DMS153 treated with DMSO at 0.1 percent for 48 hours (cell line): ENCODE measurements around the gene BTD.
"Not testable (repeated sequence)": the region's sequence is repeated elsewhere in the genome, so short reads cannot be mapped to it uniquely, and the experiment has no call there.

Experiments
- DNase-seq: peaks from one replicate; lab custom pipeline; 2025; ENCODE audit not compliant: unreplicated experiment; lab: John Stamatoyannopoulos, UW

Gene BTD

GRCh38 chr3:15602146-15602536, 596 bp downstream of the BTD start:
- no peak for DNase-seq

GRCh38 chr3:15602816-15603215, 1.3 kb downstream of the BTD start:
- not testable (repeated sequence) for DNase-seq

- DNase-seq, result not testable (repeated sequence)
These were observed 3.0 kb downstream of the BTD start for GRCh38 chr3:15604584-15604983.

- no peak for DNase-seq
These were observed 4.9 kb downstream of the BTD start for GRCh38 chr3:15606434-15606891.

GRCh38 chr3:15610082-15610759, 8.7 kb downstream of the BTD start:
- DNase-seq, result no peak

- no peak for DNase-seq
These were observed 9.5 kb downstream of the BTD start for GRCh38 chr3:15611018-15611417.

- DNase-seq, result no peak
These were observed 10.5 kb downstream of the BTD start for GRCh38 chr3:15612001-15612400.

GRCh38 chr3:15614958-15615357, 13.4 kb downstream of the BTD start:
- no peak for DNase-seq

- DNase-seq, result no peak
These were observed 14.5 kb downstream of the BTD start for GRCh38 chr3:15616053-15616452.

- not testable (repeated sequence) for DNase-seq
These were observed 18.3 kb downstream of the BTD start for GRCh38 chr3:15619659-15620464.

GRCh38 chr3:15623535-15624440, 22.2 kb downstream of the BTD start:
- DNase-seq, result no peak

- DNase-seq, result no peak
These were observed 27.4 kb downstream of the BTD start for GRCh38 chr3:15628967-15629366.

- no peak for DNase-seq
These were observed 28.5 kb downstream of the BTD start for GRCh38 chr3:15629860-15630597.

- no peak for DNase-seq
These were observed 29.3 kb downstream of the BTD start for GRCh38 chr3:15630646-15631350.

- no peak for DNase-seq
These were observed 30.1 kb downstream of the BTD start for GRCh38 chr3:15631426-15632211.

GRCh38 chr3:15632212-15632580, 30.7 kb downstream of the BTD start:
- no peak for DNase-seq

GRCh38 chr3:15633159-15633558, 31.6 kb downstream of the BTD start:
- no peak for DNase-seq

- DNase-seq, result no peak
These were observed 32.4 kb downstream of the BTD start for GRCh38 chr3:15633766-15634598.
